H9 (cell line): Measurements from ENCODE around the gene RAB15. TPM values are rescaled to one million over a fixed set of nuclear protein-coding genes. Genes with fewer than 3 reads are reported as not detected.

Experiments
- DNase-seq: peaks from one replicate; pipeline ENCODE4 v3.0.0-alpha.2; 2017
- H2AFZ ChIP-seq: one replicate; pipeline ENCODE4 v1.6.1; 2013; ENCODE audit warnings: mild to moderate bottlenecking, low read length, control low read depth, moderate library complexity
- H2AK5ac ChIP-seq: 2 replicates; pipeline ENCODE4 v1.6.1; 2013; ENCODE audit warnings: low read length, control low read depth, mixed read lengths; ENCODE audit not compliant: insufficient read length
- H2BK120ac ChIP-seq: one replicate; pipeline ENCODE4 v1.6.1; 2013; ENCODE audit warnings: low read depth, mild to moderate bottlenecking, low read length, control low read depth, inconsistent platforms; ENCODE audit not compliant: poor library complexity, severe bottlenecking
- H2BK12ac ChIP-seq: 2 replicates; pipeline ENCODE4 v1.6.1; 2013; ENCODE audit warnings: low read length, control low read depth, mixed read lengths, low read depth; ENCODE audit not compliant: insufficient read length
- H2BK15ac ChIP-seq: 2 replicates; pipeline ENCODE4 v1.6.1; 2013; ENCODE audit warnings: low read depth, low read length, control low read depth
- H2BK20ac ChIP-seq: one replicate; pipeline ENCODE4 v1.6.1; 2013; ENCODE audit warnings: low read depth, mild to moderate bottlenecking, low read length, control low read depth, inconsistent platforms; ENCODE audit not compliant: poor library complexity, severe bottlenecking
- H2BK5ac ChIP-seq: 2 replicates; pipeline ENCODE4 v1.6.1; 2013; ENCODE audit warnings: low read length, control low read depth, mixed read lengths; ENCODE audit not compliant: insufficient read length
- H3K14ac ChIP-seq: 2 replicates; pipeline ENCODE4 v1.6.1; 2013; ENCODE audit warnings: low read length, control low read depth; ENCODE audit not compliant: insufficient read depth
- H3K18ac ChIP-seq: 2 replicates; pipeline ENCODE4 v1.6.1; 2013; ENCODE audit warnings: low read depth, mild to moderate bottlenecking, mixed read lengths, low read length, control low read depth; ENCODE audit not compliant: insufficient read length
- H3K23ac ChIP-seq: 2 replicates; pipeline ENCODE4 v1.6.1; 2013; ENCODE audit warnings: low read length, control low read depth, mixed read lengths, low read depth; ENCODE audit not compliant: insufficient read length
- H3K23me2 ChIP-seq: 2 replicates; pipeline ENCODE4 v1.6.1; 2013; ENCODE audit warnings: low read depth, mild to moderate bottlenecking, mixed read lengths, low read length, control low read depth; ENCODE audit not compliant: insufficient read length, poor library complexity, severe bottlenecking
- H3K27ac ChIP-seq: 2 replicates; pipeline ENCODE4 v1.5.1; 2013; ENCODE audit warnings: low read length, control low read depth, mixed read lengths, low read depth; ENCODE audit not compliant: insufficient read length
- H3K27me3 ChIP-seq: 2 replicates; pipeline ENCODE4 v1.6.1; 2013; ENCODE audit warnings: low read length, control low read depth, inconsistent platforms; ENCODE audit not compliant: insufficient read depth
- H3K4ac ChIP-seq: 2 replicates; pipeline ENCODE4 v1.6.1; 2013; ENCODE audit warnings: low read depth, mild to moderate bottlenecking, control low read depth, inconsistent platforms, low read length, moderate library complexity
- H3K4me1 ChIP-seq: 2 replicates; pipeline ENCODE4 v1.6.1; 2013; ENCODE audit warnings: low read length, control low read depth, inconsistent platforms; ENCODE audit not compliant: insufficient read depth
- H3K4me2 ChIP-seq: 2 replicates; pipeline ENCODE4 v1.6.1; 2013; ENCODE audit warnings: low read length, control low read depth, mixed read lengths; ENCODE audit not compliant: insufficient read length, insufficient read depth
- H3K56ac ChIP-seq: 2 replicates; pipeline ENCODE4 v1.6.1; 2013; ENCODE audit warnings: low read depth, mild to moderate bottlenecking, mixed read lengths, low read length, control low read depth; ENCODE audit not compliant: insufficient read length
- H3K79me1 ChIP-seq: 2 replicates; pipeline ENCODE4 v1.6.1; 2013; ENCODE audit warnings: low read depth, mild to moderate bottlenecking, moderate library complexity, low read length, control low read depth, inconsistent platforms; ENCODE audit not compliant: insufficient read depth, poor library complexity, severe bottlenecking
- H3K79me2 ChIP-seq: 2 replicates; pipeline ENCODE4 v1.6.1; 2013; ENCODE audit warnings: low read length, control low read depth, inconsistent platforms; ENCODE audit not compliant: insufficient read depth
- H3K9ac ChIP-seq: 2 replicates; pipeline ENCODE4 v1.6.1; 2013; ENCODE audit warnings: low read length, control low read depth, mixed read lengths; ENCODE audit not compliant: insufficient read length; ENCODE audit errors: extremely low read depth
- H3K9me3 ChIP-seq: one replicate; pipeline ENCODE4 v1.6.1; 2013; ENCODE audit warnings: low read depth, low read length, inconsistent platforms; ENCODE audit not compliant: control insufficient read depth
- H3T11ph ChIP-seq: one replicate; pipeline ENCODE4 v1.6.1; 2013; ENCODE audit warnings: mild to moderate bottlenecking, low read length, control low read depth, inconsistent platforms
- H4K20me1 ChIP-seq: one replicate; pipeline ENCODE4 v1.6.1; 2013; ENCODE audit not compliant: control insufficient read depth, insufficient read length, insufficient read depth
- H4K5ac ChIP-seq: 2 replicates; pipeline ENCODE4 v1.6.1; 2013; ENCODE audit warnings: low read depth, mild to moderate bottlenecking, mixed read lengths, low read length, control low read depth; ENCODE audit not compliant: insufficient read length
- H4K8ac ChIP-seq: replicated peaks from 2 replicates; pipeline ENCODE4 v1.6.1; 2013; ENCODE audit warnings: low read length, control low read depth, mixed read lengths, low read depth; ENCODE audit not compliant: insufficient read length
- H4K91ac ChIP-seq: 2 replicates; pipeline ENCODE4 v1.6.1; 2013; ENCODE audit warnings: low read depth, mild to moderate bottlenecking, moderate library complexity, mixed read lengths, low read length, control low read depth; ENCODE audit not compliant: insufficient read length
- H3K27ac Mint-ChIP-seq, 3 experiments: 2 replicates in 2 of 3; 3 replicates in 1 of 3; pipeline ENCODE4 v1.8.0; 2020 to 2021; ENCODE audit warnings: mixed read lengths in 3 of 3, mild to moderate bottlenecking in 1 of 3, moderate library complexity in 1 of 3
- H3K27me3 Mint-ChIP-seq: 2 replicates; pipeline ENCODE4 v1.8.0; 2021; ENCODE audit warnings: low read depth, mild to moderate bottlenecking, moderate library complexity, mixed read lengths
- H3K36me3 Mint-ChIP-seq, 3 experiments: 2 replicates in 2 of 3; 3 replicates in 1 of 3; pipeline ENCODE4 v1.8.0; 2020 to 2021; ENCODE audit warnings: low read depth in 3 of 3, mixed read lengths in 3 of 3; ENCODE audit not compliant: insufficient read depth in 1 of 3
- H3K4me1 Mint-ChIP-seq, 2 experiments: 2 replicates each; pipeline ENCODE4 v1.8.0; 2020; ENCODE audit warnings: mixed read lengths in 2 of 2
- H3K4me3 Mint-ChIP-seq, 2 experiments: 2 replicates in 1 of 2; 3 replicates in 1 of 2; pipeline ENCODE4 v1.8.0; 2020 to 2021; ENCODE audit warnings: mild to moderate bottlenecking in 2 of 2, mixed read lengths in 2 of 2, moderate library complexity in 1 of 2
- H3K9me3 Mint-ChIP-seq, 2 experiments: 2 replicates in 1 of 2; 3 replicates in 1 of 2; pipeline ENCODE4 v1.8.0; 2020; ENCODE audit warnings: mild to moderate bottlenecking in 2 of 2, mixed read lengths in 2 of 2, moderate library complexity in 1 of 2
- CTCF ChIP-seq: fragments of 200-600 bp; sonication (generic); conservative IDR thresholded peaks from 3 replicates; pipeline ENCODE4 v1.8.0; 2021; ENCODE audit warnings: antibody characterized with exemption, mild to moderate bottlenecking
- WGBS: extraction: QIAGEN DNeasy Blood & Tissue Kit; methylation state at CpG from one replicate; pipeline ENCODE4 v1.1.7; 2013; ENCODE audit warnings: missing lambda C conversion rate, low lambda C conversion rate, mixed read lengths; ENCODE audit not compliant: insufficient read length; ENCODE audit errors: extremely low coverage; 5-methylcytosine and 5-hydroxymethylcytosine counted together
- total RNA-seq: library from RNA; stranded (reverse); gene quantifications from 2 replicates; pipeline ENCODE4 v1.2.1, GENCODE V29; 2021

RAB15 gene
- total RNA-seq, 1 experiment from 2014 or later, result 54.3 TPM

GRCh38 chr14:64938972-64939816 is 32.9 kb downstream of the RAB15 start:
- Histone ChIP-seq H3T11ph (no peak overlapping the region), H2BK15ac (no peak overlapping the region), H3K27ac (no peak overlapping the region), H3K23me2 (no peaks in the 10 kb centered on the region), H3K14ac (no peak overlapping the region), H3K4me1 (peaks cover 2% of the 10 kb centered on the region; the same call in 1 of the 2 replicates), H3K18ac (no peak overlapping the region), H3K23ac (no peak overlapping the region), H2AFZ (no peak overlapping the region), H3K79me2 (no peaks in the 10 kb centered on the region), H3K27me3 (no peaks in the 10 kb centered on the region), H3K9ac (no peak overlapping the region), H2BK12ac (no peak overlapping the region), H4K91ac (no peak overlapping the region), H4K8ac (no peak overlapping the region), H4K20me1 (no peaks in the 10 kb centered on the region), H3K9me3 (no peaks in the 10 kb centered on the region), H3K4me2 (no peak overlapping the region), H3K79me1 (no peaks in the 10 kb centered on the region), H3K56ac (no peak overlapping the region), H4K5ac (no peak overlapping the region), H2AK5ac (no peak overlapping the region), H3K4ac (no peak overlapping the region), H2BK20ac (no peak overlapping the region), H2BK120ac (no peak overlapping the region), H2BK5ac (no peak overlapping the region)
- no peak overlapping the region; a peak in 1 of 5 replicates for H3K4me3 Mint-ChIP-seq
- no CpG with 5 or more reads among the region's 17 CpGs for WGBS
- no peak for DNase-seq
- no peak for TF ChIP-seq CTCF
- H3K9me3 Mint-ChIP-seq, result no peaks in the 10 kb centered on the region
- H3K4me1 Mint-ChIP-seq, result peaks cover 20% of the 10 kb centered on the region in 2 experiments
- H3K27me3 Mint-ChIP-seq, result no peaks in the 10 kb centered on the region
- peaks cover 3 to 13% (median 5%) of the 10 kb centered on the region in 3 experiments for H3K36me3 Mint-ChIP-seq
- peak overlapping the region in 2 of 3 experiments; percentile 6 to 84; a peak in 2 of 7 replicates for H3K27ac Mint-ChIP-seq
